Anterior cingulate cortex (tissue), 58 donors: ENCODE data around the gene E2F2.
A peak's percentile ranks its signal among the peaks of the same experiment; 100 is the strongest.

ENCODE experiments used
- DNase-seq, 58 donors: peaks; one replicate each; lab custom pipeline; 2025; lab: John Stamatoyannopoulos, UW

The E2F2 gene

DNA sequence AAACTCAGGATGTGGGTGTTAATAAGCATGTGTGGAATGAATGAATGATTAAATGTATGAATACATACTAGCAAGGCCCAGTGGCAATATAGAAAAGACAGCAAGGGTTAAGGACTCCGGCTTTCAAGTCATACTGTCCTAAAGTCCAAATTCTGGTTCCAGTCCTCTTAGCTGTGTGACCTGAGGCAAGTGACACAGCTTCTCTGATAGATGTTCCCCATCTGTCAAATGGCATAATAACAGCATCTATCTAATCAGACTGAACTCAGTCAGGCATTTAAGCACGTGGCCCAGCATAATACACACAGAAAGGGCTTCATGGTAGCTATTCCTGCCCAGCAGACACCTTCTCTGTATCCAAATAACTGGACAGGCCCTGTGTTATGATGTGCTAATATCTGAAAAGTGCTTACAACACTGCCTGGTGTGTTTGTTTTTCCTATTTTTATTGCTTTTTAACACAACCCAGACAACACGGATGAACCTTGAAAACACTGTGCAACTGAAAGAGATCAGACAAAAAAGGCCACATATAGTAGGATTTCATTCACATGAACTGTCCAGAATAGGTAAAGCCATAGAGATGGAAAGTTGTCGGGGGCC lies 59.5 kb downstream of the E2F2 start:
- no peak for DNase-seq

DNA sequence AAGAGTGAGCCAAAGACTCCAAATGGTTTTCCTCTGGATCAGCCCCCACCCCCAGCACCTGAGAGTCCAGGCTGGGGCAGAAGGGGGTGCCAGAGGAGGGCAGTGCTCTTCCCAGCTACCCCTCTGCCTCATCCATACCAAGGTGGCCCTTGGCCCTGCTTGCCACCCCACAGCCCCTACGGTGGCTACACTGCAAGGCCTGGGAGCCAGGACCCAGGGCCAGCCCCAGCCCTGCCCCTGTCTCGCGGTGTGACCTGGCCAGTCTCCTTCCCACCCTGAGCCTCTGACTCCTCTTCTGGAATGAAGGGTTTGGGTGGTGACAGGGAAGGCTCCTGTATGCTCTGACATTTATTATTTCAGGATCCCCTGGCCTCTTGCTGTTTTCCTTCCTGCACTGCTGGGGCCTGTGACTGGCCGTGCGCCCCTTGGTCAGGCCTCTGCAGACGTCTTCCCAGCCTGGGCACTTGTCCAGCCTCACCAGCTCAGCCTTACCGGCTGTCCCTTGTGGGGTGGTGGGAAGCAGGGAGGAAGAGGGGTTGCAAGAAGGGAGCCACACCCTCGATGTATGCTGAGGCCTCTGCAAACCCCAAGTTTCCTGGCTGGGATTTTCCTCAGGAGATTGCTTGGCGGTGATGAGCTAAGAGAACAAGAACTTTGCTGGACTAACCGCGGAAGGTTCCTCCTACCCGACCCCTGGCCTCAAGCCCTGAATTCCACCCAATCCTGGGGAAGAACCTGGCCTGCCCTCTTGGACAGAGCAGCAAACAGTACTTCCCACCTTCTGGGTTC lies 60.6 kb downstream of the E2F2 start:
- peak in 6 of 58 donors; percentile 1 to 35 (median 12) for DNase-seq

DNA sequence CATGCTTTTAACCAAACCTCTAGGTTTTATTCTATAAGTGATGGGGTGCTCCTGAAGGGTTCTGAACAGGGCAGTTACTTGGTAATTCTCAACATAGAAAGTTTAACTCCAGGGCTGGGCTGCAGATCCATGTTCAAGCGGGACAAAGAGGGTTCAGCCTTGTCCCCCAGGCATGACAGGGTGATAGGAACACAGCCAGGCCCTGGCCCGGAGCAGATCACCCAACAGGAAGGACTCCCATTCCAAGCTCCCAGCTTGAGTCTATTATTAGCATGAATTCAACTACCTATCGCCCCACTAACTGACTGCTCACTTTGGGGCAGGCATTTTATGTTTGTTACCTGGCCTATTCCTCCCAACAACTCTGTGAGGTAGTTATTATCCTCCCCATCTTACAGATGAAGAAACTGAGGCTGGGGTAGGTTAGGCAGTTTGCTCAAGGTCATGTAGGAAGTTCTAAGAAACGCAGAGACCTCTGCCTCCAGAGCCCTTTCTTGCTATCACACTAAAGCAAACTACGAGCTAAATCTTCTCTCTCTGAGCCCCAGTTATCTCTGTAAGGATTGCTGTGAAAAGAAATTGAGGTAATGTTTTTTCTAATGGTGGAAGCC lies 61.6 kb downstream of the E2F2 start:
- DNase-seq = no peak

DNA sequence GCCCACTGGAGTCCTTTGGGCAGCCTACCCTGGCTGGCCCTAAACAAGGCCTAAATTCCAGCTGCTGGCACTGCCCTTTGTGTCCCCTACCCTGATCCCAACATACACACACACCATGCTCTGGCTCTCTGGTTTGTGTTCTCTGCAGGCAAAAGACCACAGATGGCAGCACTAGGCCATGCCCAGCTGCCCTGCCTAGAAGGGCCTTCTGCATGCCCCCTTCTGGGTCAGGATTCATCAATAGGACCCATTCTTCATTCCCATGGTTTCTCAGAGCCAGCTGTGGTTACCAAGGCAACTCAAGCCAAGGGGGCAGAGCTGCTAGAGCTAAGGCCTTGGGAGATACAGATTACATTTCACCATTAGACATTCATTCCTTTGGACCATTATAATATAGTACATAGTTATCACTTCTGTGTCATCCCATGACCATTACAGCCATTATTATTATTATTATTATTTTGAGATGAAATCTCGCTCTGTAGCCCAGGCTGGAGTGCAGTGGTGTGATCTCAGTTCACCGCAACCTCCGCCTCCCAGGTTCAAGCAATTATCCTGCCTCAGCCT lies 64.5 kb downstream of the E2F2 start:
- peak in 42 of 58 donors; percentile 4 to 81 (median 47) for DNase-seq

DNA sequence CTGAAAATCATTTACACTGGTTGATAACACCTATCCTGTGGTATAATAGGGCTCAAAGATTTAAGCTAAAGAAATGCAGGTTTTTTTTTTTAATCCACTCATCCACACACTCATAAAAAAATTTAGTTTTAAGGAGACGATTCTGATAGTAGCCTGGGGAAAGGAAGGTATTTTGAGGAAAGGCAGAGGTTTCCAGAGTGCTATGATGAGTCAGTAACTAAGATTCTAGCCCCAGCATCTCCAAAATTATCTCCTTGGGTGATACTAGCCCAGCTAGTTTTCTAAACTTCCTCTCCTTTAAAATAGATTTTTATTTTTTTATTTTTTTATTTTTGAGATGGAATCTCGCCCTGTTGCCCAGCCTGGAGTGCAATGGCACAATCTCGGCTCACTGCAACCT lies 67.7 kb downstream of the E2F2 start:
- DNase-seq = no peak

DNA sequence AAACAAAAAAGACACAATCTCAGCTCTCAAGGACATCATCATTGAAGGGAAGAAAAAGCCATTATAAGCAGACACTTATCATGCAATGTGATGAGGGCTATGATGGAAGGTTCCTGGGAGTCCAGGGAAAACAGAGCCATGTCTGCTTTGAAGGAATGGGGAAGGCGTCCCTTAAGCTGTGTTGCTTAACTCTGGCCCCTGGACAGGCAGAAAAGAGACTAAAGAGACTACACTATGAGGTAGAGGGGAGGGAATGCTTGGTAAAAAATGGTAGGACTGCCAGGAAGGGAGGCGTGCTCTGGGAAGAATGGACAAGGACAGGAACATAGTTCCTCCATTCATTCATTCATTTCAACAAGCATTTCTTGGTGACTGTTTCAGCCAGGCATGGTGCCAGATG lies 68.3 kb downstream of the E2F2 start:
- DNase-seq = no peak

DNA sequence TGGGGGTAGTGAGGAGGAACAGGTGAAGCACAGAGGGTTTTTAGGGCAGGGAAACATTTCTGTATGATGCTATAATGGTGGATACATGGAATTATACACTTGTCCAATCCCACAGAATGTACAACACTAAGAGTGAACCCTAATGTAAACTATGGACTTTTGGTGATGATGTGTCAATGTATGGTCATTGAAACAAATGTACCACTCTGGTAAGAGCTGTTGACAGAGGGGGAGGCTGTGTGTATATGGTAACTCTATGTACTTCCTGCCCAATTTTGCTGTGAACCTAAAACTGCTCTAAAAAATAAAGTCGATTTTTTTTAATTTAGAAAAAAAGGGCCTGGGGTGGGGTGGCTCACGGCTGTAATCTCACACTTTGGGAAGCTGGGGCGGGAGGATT lies 70.0 kb downstream of the E2F2 start:
- DNase-seq = no peak

DNA sequence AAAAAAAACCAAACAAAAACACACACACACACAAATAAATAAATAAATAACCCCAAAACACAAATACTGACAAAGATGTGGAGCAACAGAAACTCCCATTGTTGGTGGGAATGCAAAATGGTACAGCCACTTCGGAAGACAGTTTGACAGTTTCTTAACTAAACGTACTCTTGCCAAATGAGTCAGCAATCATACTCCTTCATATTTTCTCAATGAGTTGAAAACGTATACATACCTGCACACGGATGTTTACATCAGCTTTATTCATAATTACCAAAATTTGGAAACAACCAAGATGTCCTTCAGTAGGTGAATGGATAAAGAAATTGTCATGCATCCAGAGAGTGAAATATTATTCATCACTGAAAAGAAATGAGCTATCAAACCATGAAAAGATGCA lies 70.5 kb downstream of the E2F2 start:
- DNase-seq = no peak

DNA sequence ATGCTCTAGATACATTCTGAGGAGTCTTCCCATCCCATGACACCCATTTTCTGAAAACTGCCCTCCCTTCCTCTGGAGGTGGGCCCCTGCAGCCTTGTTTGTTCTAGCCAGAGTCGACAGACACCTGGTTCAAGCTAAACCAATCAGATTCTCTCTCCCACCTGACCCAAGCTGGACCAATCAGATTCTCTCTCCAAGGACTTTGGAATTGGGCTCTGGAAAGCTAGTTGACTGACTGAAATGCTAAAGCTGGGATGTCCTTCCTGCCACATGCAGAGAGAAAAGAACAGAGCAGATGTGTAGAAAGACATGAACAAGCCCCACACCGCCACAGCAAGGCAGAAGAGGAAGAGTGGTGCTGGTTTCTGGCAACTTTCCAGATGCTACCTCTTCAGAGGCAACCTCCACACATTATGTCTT lies 71.7 kb downstream of the E2F2 start:
- DNase-seq = no peak
